Measurements from ENCODE around the gene RYR2.

Gene RYR2

DNA sequence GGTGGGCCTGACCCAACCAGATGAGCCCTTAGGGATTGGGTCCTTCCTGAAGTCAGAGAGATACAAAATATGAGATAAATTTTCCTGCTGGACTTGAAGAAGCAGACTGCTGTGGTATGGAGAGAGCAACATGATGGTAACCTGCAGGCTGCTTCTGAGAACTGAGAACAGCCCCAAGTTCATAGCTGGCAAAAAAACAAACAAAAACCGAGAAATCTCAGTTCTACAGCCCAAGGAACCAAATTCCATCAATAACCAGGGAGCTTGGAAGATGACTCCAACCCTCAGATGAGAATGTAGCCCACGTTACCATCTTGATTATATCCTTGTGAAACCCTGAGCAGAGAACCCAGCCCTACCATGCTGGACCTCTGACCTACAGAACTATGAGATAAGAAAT, 532.6 kb downstream of the RYR2 start:
- no peaks in the 10 kb centered on the region for H4K20me1 ChIP-seq (ENCODE audit: insufficient read depth, low read length)
- no peak overlapping the region for H3K27ac ChIP-seq (ENCODE audit: low read depth, low read length, poor library complexity, severe bottlenecking)
- no peak overlapping the region for H2AFZ ChIP-seq (ENCODE audit: low read length)
- TF ChIP-seq EZH2 (IDR thresholded peaks at IDR 0.05; ENCODE audit: borderline replicate concordance, low read length) = no peak
- TF ChIP-seq, protein P1, sequence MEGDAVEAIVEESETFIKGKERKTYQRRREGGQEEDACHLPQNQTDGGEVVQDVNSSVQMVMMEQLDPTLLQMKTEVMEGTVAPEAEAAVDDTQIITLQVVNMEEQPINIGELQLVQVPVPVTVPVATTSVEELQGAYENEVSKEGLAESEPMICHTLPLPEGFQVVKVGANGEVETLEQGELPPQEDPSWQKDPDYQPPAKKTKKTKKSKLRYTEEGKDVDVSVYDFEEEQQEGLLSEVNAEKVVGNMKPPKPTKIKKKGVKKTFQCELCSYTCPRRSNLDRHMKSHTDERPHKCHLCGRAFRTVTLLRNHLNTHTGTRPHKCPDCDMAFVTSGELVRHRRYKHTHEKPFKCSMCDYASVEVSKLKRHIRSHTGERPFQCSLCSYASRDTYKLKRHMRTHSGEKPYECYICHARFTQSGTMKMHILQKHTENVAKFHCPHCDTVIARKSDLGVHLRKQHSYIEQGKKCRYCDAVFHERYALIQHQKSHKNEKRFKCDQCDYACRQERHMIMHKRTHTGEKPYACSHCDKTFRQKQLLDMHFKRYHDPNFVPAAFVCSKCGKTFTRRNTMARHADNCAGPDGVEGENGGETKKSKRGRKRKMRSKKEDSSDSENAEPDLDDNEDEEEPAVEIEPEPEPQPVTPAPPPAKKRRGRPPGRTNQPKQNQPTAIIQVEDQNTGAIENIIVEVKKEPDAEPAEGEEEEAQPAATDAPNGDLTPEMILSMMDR (IDR thresholded peaks at IDR 0.05; ENCODE audit: low read length) = no peak
- H3K9me3 ChIP-seq (ENCODE audit: low read length) = 0 out of 2 replicates have a peak, but pooled peaks cover 2% of the 10 kb centered on the region
- H3K4me3 ChIP-seq (ENCODE audit: low read depth, low read length, poor library complexity, severe bottlenecking) = no peak overlapping the region
- H3K36me3 ChIP-seq (ENCODE audit: insufficient read depth, low read length) = no peaks in the 10 kb centered on the region
- no peaks in the 10 kb centered on the region for H3K79me2 ChIP-seq (ENCODE audit: insufficient read depth, low read length)
- H3K9ac ChIP-seq (ENCODE audit: low read length) = no peak overlapping the region
- no peaks in the 10 kb centered on the region for H3K4me1 ChIP-seq (ENCODE audit: insufficient read depth, low read length, severe bottlenecking)
- no peaks in the 10 kb centered on the region for H3F3A ChIP-seq (ENCODE audit: insufficient read depth, low read length)
- no peaks in the 10 kb centered on the region for H3K27me3 ChIP-seq (ENCODE audit: insufficient read depth, low read length)
- no peak overlapping the region for H3K4me2 ChIP-seq (ENCODE audit: low read length)
- H3K9me2 ChIP-seq (ENCODE audit: low read depth, low read length) = no peaks in the 10 kb centered on the region

DNA sequence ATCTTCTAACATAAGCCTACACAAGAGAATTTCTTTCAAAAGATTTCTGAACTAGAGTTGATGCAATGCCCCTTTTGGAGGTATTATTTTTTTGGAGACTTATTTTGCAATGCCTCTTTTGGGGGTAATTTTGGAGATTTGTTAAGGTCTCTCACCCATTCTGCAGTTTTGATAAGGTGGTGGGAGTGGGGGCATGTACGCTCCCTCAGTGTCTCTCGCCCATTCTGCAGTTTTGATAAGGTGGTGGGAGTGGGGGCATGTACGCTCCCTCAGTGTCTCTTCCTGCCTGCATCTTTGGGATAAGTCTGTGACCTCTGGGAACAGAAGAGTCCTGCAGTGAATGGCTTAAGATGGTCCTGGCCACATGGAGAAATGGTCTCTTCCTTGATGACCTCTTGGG, 536.6 kb downstream of the RYR2 start:
- Histone ChIP-seq H3K27me3 (ENCODE audit: insufficient read depth, low read length) (no peaks in the 10 kb centered on the region), H2AFZ (ENCODE audit: low read length) (no peak overlapping the region), H3K79me2 (ENCODE audit: insufficient read depth, low read length) (no peaks in the 10 kb centered on the region), H3K36me3 (ENCODE audit: insufficient read depth, low read length) (no peaks in the 10 kb centered on the region), H4K20me1 (ENCODE audit: insufficient read depth, low read length) (no peaks in the 10 kb centered on the region), H3K9me2 (ENCODE audit: low read depth, low read length) (no peaks in the 10 kb centered on the region), H3K27ac (ENCODE audit: low read depth, low read length, poor library complexity, severe bottlenecking) (no peak overlapping the region), H3K4me3 (ENCODE audit: low read depth, low read length, poor library complexity, severe bottlenecking) (no peak overlapping the region), H3F3A (ENCODE audit: insufficient read depth, low read length) (no peaks in the 10 kb centered on the region), H3K4me1 (ENCODE audit: insufficient read depth, low read length, severe bottlenecking) (no peaks in the 10 kb centered on the region), H3K4me2 (ENCODE audit: low read length) (no peak overlapping the region), H3K9me3 (ENCODE audit: low read length) (0 out of 2 replicates have a peak, but pooled peaks cover 2% of the 10 kb centered on the region), H3K9ac (ENCODE audit: low read length) (no peak overlapping the region)
- no peak for TF ChIP-seq EZH2 (IDR thresholded peaks at IDR 0.05; ENCODE audit: borderline replicate concordance, low read length)
- TF ChIP-seq, protein P1 (IDR thresholded peaks at IDR 0.05; ENCODE audit: low read length) = no peak

DNA sequence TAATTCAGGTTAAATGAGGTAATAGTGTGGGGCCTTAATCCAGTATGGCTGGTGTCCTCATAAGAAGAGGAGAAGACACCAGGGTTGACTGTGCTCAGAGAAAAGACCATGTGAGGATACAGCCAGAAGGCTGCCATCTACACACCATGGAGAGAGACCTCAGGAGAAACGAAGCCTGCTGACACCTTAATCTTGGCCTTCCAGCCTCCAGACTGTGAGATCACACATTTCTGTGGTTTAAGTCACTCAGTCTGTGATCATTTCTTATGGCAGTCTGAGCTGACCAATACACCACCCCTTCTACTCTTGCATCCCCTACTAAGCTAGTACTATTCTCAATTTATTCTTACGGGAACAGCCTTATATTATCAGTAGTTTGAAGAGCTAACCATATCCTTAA, 538.7 kb downstream of the RYR2 start:
- TF ChIP-seq, protein P1 (IDR thresholded peaks at IDR 0.05; ENCODE audit: low read length) = no peak
- TF ChIP-seq EZH2 (IDR thresholded peaks at IDR 0.05; ENCODE audit: borderline replicate concordance, low read length) = no peak
- H3F3A ChIP-seq (ENCODE audit: insufficient read depth, low read length) = no peaks in the 10 kb centered on the region
- no peak overlapping the region for H3K4me2 ChIP-seq (ENCODE audit: low read length)
- H3K36me3 ChIP-seq (ENCODE audit: insufficient read depth, low read length) = no peaks in the 10 kb centered on the region
- no peak overlapping the region for H3K27ac ChIP-seq (ENCODE audit: low read depth, low read length, poor library complexity, severe bottlenecking)
- no peak overlapping the region for H3K4me3 ChIP-seq (ENCODE audit: low read depth, low read length, poor library complexity, severe bottlenecking)
- no peaks in the 10 kb centered on the region for H3K9me3 ChIP-seq (ENCODE audit: low read length)
- no peaks in the 10 kb centered on the region for H3K9me2 ChIP-seq (ENCODE audit: low read depth, low read length)
- no peaks in the 10 kb centered on the region for H3K79me2 ChIP-seq (ENCODE audit: insufficient read depth, low read length)
- no peaks in the 10 kb centered on the region for H3K27me3 ChIP-seq (ENCODE audit: insufficient read depth, low read length)
- no peaks in the 10 kb centered on the region for H4K20me1 ChIP-seq (ENCODE audit: insufficient read depth, low read length)
- H3K9ac ChIP-seq (ENCODE audit: low read length) = no peak overlapping the region
- no peak overlapping the region for H2AFZ ChIP-seq (ENCODE audit: low read length)
- no peaks in the 10 kb centered on the region for H3K4me1 ChIP-seq (ENCODE audit: insufficient read depth, low read length, severe bottlenecking)
